SH-SY5Y (cell line): ENCODE measurements around the gene LILRB1.

ENCODE experiments used
- GATA2 ChIP-seq: IDR thresholded peaks from 2 replicates; pipeline ENCODE4 v1.6.1; 2011; ENCODE audit warnings: mild to moderate bottlenecking, low read depth, low read length
- GATA3 ChIP-seq: IDR thresholded peaks from 2 replicates; pipeline ENCODE4 v1.6.1; 2011; ENCODE audit warnings: low read depth, mild to moderate bottlenecking, low read length, moderate library complexity

DNA sequence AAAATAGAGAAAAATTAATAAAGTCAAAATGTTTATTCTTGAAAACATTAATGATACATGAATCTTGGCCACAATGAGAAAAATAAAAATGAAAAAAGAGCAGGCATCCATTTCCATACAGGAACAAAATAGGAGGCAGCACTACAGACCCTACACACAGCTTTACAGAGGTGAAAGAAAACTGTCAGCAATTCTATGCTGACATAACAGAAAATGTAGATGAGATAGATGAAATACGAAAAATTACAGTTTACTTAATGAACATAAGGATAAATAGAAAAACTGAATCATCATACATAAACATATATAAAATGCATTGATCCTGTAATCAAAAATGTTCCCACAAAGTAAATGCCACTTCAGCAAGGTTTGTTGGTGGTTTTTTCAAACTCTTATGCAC, 38.1 kb downstream of the LILRB1 start:
- TF ChIP-seq GATA2, result no peak
- TF ChIP-seq GATA3, result no peak
